NOMO-1 treated with DMSO at 0.1 percent for 48 hours (cell line): ENCODE data around the gene MAPK12.
"Not testable (repeated sequence)": the region's sequence is repeated elsewhere in the genome, so short reads cannot be mapped to it uniquely, and the experiment has no call there.

Experiments used
- DNase-seq: peaks from one replicate; lab custom pipeline; 2025; ENCODE audit not compliant: unreplicated experiment; lab: John Stamatoyannopoulos, UW

MAPK12 gene

GRCh38 chr22:50216684-50217520 is 44.6 kb downstream of the MAPK12 start:
- no peak for DNase-seq

- no peak for DNase-seq
These were observed 45.3 kb downstream of the MAPK12 start for GRCh38 chr22:50216055-50216683.

- no peak for DNase-seq
These were observed 46.0 kb downstream of the MAPK12 start for GRCh38 chr22:50215297-50216054.

- no peak for DNase-seq
These were observed 48.2 kb downstream of the MAPK12 start for GRCh38 chr22:50213263-50213662.

GRCh38 chr22:50211147-50211546 is 50.3 kb downstream of the MAPK12 start:
- no peak for DNase-seq

- DNase-seq = no peak
These were observed 50.9 kb downstream of the MAPK12 start for GRCh38 chr22:50210378-50211139.

GRCh38 chr22:50209893-50210292 is 51.6 kb downstream of the MAPK12 start:
- DNase-seq = peak; percentile 47

GRCh38 chr22:50208939-50209892 is 52.3 kb downstream of the MAPK12 start:
- DNase-seq = no peak

- no peak for DNase-seq
These were observed 53.0 kb downstream of the MAPK12 start for GRCh38 chr22:50208430-50208938.

GRCh38 chr22:50207383-50208140 is 53.9 kb downstream of the MAPK12 start:
- no peak for DNase-seq

GRCh38 chr22:50206599-50206998 is 54.9 kb downstream of the MAPK12 start:
- no peak for DNase-seq

- no peak for DNase-seq
These were observed 55.5 kb downstream of the MAPK12 start for GRCh38 chr22:50205781-50206569.

- DNase-seq = not testable (repeated sequence)
These were observed 56.5 kb downstream of the MAPK12 start for GRCh38 chr22:50204998-50205397.

- DNase-seq = peak; percentile 9
These were observed 56.9 kb downstream of the MAPK12 start for GRCh38 chr22:50204571-50204970.

GRCh38 chr22:50203288-50203687 is 58.2 kb downstream of the MAPK12 start:
- DNase-seq = no peak
